ENCODE data around the gene GRPEL1. TPM values are rescaled to one million over a fixed set of nuclear protein-coding genes. Genes with fewer than 3 reads are reported as not detected.

The GRPEL1 gene
- total and polyA plus RNA-seq, 2 of the 13 experiments (the other 11 are each of a cell fraction or from before 2014, with no cell fraction given): 32.3 to 141 TPM

DNA sequence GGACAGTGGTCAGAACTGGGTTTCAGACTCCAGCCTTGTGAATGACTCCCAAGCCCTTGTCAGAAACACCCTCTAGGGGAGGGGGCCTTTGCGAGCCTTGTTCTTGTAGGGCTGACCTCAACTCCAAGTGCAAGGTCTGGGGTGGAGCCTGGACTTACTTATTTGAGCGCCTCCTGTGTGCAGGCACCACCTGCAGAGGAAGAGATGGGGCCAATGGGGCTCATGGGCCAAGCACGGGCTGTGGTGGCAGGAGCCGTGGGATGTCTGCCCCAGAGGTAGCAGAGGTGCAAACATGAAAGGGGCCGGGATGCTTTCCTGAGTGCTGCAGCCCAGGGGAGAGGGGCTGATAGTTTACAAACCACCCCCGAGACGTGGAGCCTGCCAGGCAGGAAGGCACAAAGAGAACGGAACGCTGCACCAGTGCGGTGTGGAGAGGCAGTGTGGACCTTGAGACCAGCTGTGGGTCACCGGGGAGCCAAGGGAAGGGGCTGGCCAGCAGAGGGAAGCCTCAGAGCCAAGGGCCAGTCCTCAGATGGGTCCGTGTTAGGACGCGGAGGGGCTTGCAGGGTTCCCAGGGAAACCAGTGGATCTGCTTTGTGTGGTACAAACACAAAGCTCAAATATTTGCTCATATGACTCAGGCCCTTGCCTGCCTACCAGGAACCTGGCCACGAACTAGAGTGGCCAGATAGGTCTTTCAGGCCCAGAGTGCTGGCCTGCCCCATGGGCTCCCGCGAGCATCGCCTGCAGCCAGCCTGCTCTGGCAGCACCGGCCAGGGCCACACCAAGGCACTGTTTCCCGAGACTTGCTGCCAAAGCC, 33.4 kb downstream of the GRPEL1 start (continued):
- TF ChIP-seq ZNF598 (CRISPR knock-in tag; IDR thresholded peaks at IDR 0.05; ENCODE audit: borderline replicate concordance): peak; percentile 63; the same call in 1 of the 2 replicates
- TF ChIP-seq PAX8 (CRISPR knock-in tag; IDR thresholded peaks at IDR 0.05; ENCODE audit: borderline replicate concordance): 0 out of 2 replicates have a peak, but pooled peaks have one; percentile 40
- no peak for TF ChIP-seq TSC22D2 (CRISPR knock-in tag; IDR thresholded peaks at IDR 0.05; ENCODE audit: borderline replicate concordance)
- no peak for TF ChIP-seq ZNF12 (CRISPR knock-in tag; IDR thresholded peaks at IDR 0.05)
- TF ChIP-seq ZFP36 (IDR thresholded peaks at IDR 0.05; ENCODE audit: borderline replicate concordance, low read depth, low read length, partially characterized antibody): no peak
- TF ChIP-seq HOXA7 (CRISPR knock-in tag; IDR thresholded peaks at IDR 0.05): no peak
- no peak for TF ChIP-seq ZBTB37 (CRISPR knock-in tag; IDR thresholded peaks at IDR 0.05)
- TF ChIP-seq JUNB (CRISPR knock-in tag; IDR thresholded peaks at IDR 0.05; ENCODE audit: borderline replicate concordance): no peak
- no peak for TF ChIP-seq MYNN (CRISPR knock-in tag; IDR thresholded peaks at IDR 0.05; ENCODE audit: low read depth)
- no peak for TF ChIP-seq PRPF4 (IDR thresholded peaks at IDR 0.05; ENCODE audit: low read depth, low read length, poor library complexity, severe bottlenecking)
- TF ChIP-seq SKIL (CRISPR knock-in tag; IDR thresholded peaks at IDR 0.05; ENCODE audit: borderline replicate concordance): no peak
- no peak for TF ChIP-seq ZNF234 (CRISPR knock-in tag; conservative IDR thresholded peaks at IDR 0.05)
- TF ChIP-seq KDM4B (CRISPR knock-in tag; IDR thresholded peaks at IDR 0.05): 0 out of 2 replicates have a peak, but pooled peaks have one; percentile 33
- TF ChIP-seq YEATS2 (CRISPR knock-in tag; IDR thresholded peaks at IDR 0.05; ENCODE audit: borderline replicate concordance): peak; percentile 57; the same call in 1 of the 2 replicates
- TF ChIP-seq SOX5 (CRISPR knock-in tag; IDR thresholded peaks at IDR 0.05; ENCODE audit: borderline replicate concordance): peak; percentile 67
- TF ChIP-seq SALL1 (CRISPR knock-in tag; IDR thresholded peaks at IDR 0.05): peak; percentile 96
- no peak for TF ChIP-seq ZNF10 (CRISPR knock-in tag; IDR thresholded peaks at IDR 0.05; ENCODE audit: borderline replicate concordance, low read depth)
- TF ChIP-seq ZNF264 (CRISPR knock-in tag; IDR thresholded peaks at IDR 0.05): peak; percentile 36; the same call in 1 of the 2 replicates
- TF ChIP-seq KLF11 (CRISPR knock-in tag; IDR thresholded peaks at IDR 0.05): 0 out of 2 replicates have a peak, but pooled peaks have one; percentile 54
- TF ChIP-seq ARID2 (CRISPR knock-in tag; IDR thresholded peaks at IDR 0.05; ENCODE audit: borderline replicate concordance): no peak
- peak; percentile 31; the same call in 1 of the 2 replicates for TF ChIP-seq ARHGAP35 (CRISPR knock-in tag; IDR thresholded peaks at IDR 0.05; ENCODE audit: borderline replicate concordance)
- no peak for TF ChIP-seq SNRNP70 (IDR thresholded peaks at IDR 0.05; ENCODE audit: low read depth, low read length)
- TF ChIP-seq, protein P1, sequence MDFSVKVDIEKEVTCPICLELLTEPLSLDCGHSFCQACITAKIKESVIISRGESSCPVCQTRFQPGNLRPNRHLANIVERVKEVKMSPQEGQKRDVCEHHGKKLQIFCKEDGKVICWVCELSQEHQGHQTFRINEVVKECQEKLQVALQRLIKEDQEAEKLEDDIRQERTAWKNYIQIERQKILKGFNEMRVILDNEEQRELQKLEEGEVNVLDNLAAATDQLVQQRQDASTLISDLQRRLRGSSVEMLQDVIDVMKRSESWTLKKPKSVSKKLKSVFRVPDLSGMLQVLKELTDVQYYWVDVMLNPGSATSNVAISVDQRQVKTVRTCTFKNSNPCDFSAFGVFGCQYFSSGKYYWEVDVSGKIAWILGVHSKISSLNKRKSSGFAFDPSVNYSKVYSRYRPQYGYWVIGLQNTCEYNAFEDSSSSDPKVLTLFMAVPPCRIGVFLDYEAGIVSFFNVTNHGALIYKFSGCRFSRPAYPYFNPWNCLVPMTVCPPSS (IDR thresholded peaks at IDR 0.05): no peak
- peak; percentile 43; the same call in 1 of the 2 replicates for TF ChIP-seq MAZ (IDR thresholded peaks at IDR 0.05; ENCODE audit: borderline replicate concordance, low read depth, low read length)
- peak; percentile 76 for TF ChIP-seq MAZ (CRISPR knock-in tag; IDR thresholded peaks at IDR 0.05; ENCODE audit: low read depth)

Measured in HepG2 (cell line).